HG03159 (cell line): ENCODE data around the gene KRTAP4-9.
"Not testable (repeated sequence)": the region's sequence is repeated elsewhere in the genome, so short reads cannot be mapped to it uniquely, and the experiment has no call there.

Source experiments
- ATAC-seq: cut with Tn5 transposase; IDR thresholded peaks from one replicate; pipeline ENCODE4 v1.9.1; 2021; ENCODE audit warnings: mild to moderate bottlenecking, moderate library complexity; ENCODE audit not compliant: unreplicated experiment

The KRTAP4-9 gene

DNA sequence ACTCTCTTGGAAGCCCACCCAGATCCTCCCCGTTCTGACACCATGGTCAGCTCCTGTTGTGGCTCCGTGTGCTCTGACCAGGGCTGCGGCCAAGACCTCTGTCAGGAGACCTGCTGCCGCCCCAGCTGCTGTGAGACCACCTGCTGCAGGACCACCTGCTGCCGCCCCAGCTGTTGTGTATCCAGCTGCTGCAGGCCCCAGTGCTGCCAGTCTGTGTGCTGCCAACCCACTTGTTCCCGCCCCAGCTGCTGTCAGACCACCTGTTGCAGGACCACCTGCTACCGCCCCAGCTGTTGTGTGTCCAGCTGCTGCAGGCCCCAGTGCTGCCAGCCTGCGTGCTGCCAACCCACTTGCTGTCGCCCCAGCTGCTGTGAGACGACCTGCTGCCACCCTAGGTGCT is at the start of gene KRTAP4-9:
Gene KRTAP4-9 (plus strand): TSS at position 43 of the 400 bp plus-strand sequence. CDS start 0 bp downstream, at position 43.
- not testable (repeated sequence) for ATAC-seq

DNA sequence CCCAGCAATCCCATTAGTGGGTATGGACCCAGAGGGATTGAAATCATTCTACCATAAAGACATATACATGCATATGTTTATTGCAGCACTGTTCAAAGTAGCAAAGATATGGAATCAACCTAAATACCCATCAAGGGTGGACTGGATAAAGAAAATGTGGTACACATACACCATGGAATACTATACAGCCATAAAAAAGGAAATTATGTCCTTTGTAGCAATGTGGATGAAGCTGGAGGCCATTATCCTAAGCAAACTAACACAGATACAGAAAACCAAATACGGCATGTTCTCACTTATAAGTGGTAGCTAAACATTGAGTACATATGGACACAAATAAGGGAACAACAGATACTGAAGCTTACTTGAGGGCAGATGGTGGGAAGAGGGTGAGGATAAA is 47.6 kb upstream of the KRTAP4-9 start:
- no peak for ATAC-seq

- ATAC-seq: no peak
Observed at GRCh38 chr17:41058741-41059140, 46.4 kb upstream of the KRTAP4-9 start.

DNA sequence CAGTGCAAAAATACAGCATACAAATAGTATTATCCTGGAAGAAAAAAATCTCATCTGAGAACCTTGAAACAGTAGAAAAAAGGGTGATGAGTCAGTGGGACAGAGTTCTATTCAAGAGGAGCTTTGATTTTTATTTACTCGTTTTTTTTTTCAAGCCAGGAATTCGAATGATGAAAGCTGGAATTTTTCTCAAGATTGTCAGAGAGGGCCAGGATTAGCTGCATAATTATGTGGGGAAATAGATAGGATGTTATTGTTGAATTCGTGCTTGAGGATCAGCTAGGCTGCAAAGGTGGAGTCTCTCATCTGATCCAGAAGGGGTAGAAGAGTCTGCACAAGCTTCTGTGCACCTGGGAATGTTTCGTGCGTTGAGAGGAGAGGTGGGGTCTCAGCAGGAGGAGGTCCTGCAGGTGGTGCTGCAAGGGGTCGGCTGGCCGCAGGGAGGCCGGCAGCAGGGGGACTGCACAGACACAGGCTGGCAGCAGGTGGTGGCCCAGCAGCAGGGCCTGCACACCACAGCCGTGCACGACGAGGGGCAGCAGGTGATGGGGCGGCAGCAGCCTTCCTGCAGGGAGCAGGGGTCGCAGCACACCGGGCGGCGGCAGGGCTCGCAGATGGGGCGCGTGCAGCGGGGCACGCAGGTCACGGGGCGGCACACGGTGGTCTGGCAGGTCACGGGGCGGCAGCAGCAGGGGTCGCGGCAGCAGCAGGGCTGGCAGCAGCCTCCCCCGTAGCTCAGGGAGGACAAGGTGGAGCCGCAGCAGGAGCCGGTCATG is 45.7 kb upstream of the KRTAP4-9 start:
- ATAC-seq: not testable (repeated sequence)

- no peak for ATAC-seq
Observed at GRCh38 chr17:41060052-41060604, 45.1 kb upstream of the KRTAP4-9 start, which contains the start of gene KRTAP2-3. Gene KRTAP2-3, minus strand, starts transcription at chr17:41060114. Its CDS starts 64 bp downstream, at chr17:41060050.

DNA sequence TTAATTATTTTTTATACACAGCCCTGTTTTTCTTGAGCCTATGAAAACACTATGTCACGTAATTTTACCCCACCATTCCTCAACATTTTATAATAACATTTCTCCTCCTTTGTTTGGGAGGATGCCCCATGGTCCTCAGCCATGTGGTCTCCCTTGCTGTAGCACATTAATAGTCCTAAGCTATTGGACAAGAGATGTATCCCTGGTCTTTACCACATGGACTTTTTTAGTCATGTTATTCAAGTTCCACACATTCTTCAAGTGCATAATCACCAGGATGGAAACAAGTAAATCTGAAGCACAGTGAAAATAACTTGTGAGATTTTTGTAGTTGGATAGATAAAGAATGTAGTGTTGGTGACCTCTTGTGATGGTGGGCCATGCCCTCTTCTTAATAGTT is 43.2 kb upstream of the KRTAP4-9 start:
- no peak for ATAC-seq

DNA sequence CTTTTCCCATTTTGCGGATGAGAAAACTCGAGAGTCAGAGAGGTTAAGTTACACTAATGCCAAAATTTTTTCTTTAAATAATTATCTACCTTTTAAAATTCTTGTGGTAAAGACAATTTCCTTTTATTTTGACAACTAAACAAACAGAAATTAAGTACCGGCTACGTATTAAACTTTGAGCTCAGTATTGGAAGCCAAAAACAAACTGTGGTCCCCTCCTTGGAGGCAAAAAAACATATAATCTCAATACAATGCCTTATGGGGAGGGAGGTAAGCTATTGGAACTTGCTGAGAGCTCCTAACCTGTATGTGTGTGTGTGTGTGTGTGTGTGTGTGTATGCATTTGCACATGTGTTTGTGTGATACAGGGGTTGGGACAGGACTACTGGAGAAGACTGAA is 41.7 kb upstream of the KRTAP4-9 start:
- ATAC-seq: no peak

- ATAC-seq: no peak
Observed at GRCh38 chr17:41064301-41064700, 40.9 kb upstream of the KRTAP4-9 start.

GRCh38 chr17:41065016-41065689 is 40.0 kb upstream of the KRTAP4-9 start:
- ATAC-seq: not testable (repeated sequence)

GRCh38 chr17:41065829-41066624 is 39.2 kb upstream of the KRTAP4-9 start, which contains the start of gene KRTAP2-4:
Gene KRTAP2-4, minus strand, starts transcription at chr17:41065879. Its CDS starts 34 bp downstream, at chr17:41065845.
- no peak for ATAC-seq

DNA sequence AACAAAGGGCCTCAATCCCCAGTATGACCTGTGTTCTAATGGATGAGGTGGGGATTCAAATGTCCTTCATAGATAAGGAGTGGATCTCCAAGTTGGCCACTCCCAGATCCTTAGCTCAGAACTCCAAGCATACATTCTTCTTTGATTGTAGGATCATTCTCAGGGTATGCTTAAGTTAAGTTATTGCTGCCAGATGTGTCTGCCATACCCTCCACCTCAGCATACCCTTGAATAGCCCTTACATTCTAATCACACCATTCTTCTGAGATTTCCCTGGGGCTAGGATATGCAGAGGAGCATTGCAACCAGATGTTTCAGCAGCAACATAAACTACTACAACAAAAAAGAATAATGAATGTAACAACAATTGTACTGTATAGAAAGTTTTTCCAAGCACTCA is 37.9 kb upstream of the KRTAP4-9 start:
- no peak for ATAC-seq

DNA sequence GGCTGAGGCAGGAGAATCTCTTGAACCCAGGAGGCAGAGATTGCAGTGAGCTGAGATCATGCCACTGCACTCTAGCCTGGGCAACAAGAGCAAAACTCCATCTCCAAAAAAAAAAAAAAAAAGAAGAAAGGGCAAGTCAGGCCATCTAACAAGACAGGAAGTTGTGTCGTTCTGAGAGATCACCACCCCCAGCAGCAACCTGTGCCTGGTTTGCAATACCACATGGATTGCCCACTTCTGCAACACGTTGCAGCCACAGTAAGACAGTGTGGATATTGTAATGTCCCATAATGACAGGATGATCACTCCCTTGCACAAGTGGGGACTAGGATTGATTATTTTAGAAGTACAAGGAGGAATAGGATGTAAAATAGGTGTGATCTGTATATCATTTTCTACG is 36.2 kb upstream of the KRTAP4-9 start:
- ATAC-seq: no peak

DNA sequence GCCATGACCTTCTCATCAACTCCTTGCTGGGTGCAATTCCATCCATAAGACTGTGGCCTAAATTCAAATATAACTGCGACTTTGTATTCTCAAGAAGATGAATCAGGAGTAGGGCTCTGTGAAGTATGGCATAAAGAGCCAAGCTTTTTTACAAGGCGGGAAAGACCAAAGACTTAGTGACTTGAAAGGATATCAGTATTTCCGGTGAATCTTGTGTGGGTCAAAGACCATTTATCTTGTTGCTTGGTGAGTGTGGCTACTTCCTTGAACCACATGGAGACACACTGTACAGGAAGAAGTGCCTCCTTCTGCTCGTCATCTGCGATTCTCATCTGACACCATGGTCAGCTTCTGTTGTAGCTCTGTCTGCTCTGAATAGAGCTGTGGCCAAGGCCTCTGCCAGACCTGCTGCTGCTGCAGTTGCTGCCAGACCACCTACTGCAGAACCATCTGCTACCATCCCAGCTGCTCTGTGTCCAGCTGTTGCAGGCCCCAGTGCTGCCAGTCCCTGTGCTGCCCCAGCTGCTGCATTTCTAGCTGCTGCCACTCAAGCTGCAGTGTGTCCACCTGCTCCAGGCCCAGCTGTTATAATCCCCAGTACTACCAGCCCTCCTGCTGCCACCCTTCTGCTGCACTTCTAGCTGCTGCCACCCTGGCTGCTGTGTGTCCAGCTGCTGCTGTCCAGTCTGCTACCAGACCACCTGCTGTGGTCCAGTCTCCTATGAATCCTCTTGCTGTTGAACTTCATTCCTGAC is 33.4 kb upstream of the KRTAP4-9 start:
- ATAC-seq: no peak

DNA sequence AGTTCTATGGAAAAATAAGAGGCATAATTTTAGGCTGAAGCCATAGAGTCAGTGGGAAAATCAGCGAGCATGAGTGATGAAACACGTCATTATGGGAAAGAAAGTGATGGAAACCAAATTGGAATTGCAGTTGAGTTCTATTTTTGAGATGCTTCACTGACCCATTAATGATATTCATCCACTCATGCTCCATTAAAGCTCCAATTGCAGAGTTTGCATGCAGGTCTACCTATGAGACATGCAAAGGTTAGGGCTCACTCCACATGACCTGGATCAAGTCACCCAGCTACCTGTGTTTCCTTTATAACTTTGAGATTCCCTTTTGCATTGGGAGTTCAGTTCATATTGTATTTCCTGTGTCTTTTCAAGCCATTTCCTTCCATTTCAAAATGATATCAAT is 31.5 kb upstream of the KRTAP4-9 start:
- no peak for ATAC-seq

DNA sequence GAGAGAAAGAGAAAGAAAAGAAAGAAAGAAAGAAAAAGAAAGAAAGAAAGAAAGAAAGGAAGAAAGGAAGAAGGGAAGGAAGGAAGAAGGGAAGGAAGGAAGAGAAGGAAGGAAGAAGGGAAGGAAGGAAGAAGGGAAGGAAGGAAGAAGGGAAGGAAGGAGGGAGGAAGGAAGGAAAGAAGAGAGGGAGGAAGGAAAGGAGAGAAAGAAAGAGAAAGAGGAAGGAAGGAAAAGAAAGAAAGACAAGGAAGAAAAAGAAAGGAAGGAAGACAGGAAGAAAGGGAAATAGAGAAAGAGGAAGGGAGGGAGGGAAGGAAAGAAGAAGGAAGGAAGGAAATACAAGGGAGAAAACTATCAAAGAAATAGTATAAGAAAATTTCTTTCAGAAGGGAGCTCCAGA is 28.4 kb upstream of the KRTAP4-9 start:
- ATAC-seq: no peak

DNA sequence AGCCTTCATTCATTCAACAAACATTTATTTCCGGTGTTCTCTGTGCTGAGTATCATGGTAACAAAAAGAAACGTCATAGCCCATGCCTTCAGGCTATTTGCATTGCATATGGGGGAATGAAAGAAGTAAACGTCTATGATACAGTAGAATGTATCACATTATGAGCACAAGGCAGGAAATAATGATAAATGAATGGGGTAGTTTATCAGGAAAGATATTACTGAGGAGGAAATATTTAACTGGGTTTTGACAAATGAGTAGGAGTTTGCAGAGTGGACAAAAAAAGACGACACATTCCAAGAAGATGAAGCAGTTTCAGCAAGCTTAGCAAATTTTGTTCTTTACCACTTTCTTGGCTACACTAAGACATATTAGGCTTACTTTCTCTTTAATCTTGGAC is 22.6 kb upstream of the KRTAP4-9 start:
- ATAC-seq: no peak

- not testable (repeated sequence) for ATAC-seq
Observed at GRCh38 chr17:41083427-41083826, 21.8 kb upstream of the KRTAP4-9 start.

DNA sequence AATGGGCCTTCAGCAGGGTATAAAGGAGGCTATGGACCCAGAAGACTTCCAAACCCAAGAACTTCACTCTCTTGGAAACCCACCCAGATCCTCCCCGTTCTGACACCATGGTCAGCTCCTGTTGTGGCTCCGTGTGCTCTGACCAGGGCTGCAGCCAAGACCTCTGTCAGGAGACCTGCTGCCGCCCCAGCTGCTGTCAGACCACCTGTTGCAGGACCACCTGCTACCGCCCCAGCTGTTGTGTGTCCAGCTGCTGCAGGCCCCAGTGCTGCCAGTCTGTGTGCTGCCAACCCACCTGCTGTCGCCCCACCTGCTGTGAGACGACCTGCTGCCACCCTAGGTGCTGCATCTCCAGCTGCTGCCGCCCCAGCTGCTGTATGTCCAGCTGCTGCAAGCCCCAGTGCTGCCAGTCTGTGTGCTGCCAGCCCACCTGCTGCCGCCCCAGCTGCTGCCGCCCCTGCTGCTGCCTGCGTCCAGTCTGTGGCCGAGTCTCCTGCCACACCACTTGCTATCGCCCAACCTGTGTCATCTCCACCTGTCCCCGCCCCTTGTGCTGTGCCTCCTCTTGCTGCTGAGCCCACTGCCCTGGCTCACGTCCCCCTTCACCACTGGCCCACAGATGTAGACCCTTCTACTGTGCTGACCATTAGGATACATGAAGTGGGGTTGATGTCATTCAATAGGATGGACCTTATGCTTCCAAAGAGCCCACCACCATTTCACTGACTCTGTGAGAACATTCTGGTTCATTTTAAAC is 20.9 kb upstream of the KRTAP4-9 start, which contains the start of gene KRTAP4-7:
Gene KRTAP4-7 (plus strand): TSS at position 51 of the 757 bp plus-strand sequence. CDS start 57 bp downstream, at position 108.
- ATAC-seq: not testable (repeated sequence)

GRCh38 chr17:41088760-41089352 is 16.3 kb upstream of the KRTAP4-9 start:
- ATAC-seq: not testable (repeated sequence)
